Ovary (tissue), 3 donors: Measurements from ENCODE around the gene SLC24A4.

Source experiments
- EP300 ChIP-seq: sonication (generic); formaldehyde crosslinking; IDR thresholded peaks from one replicate; pipeline ENCODE4 v1.6.1; 2017; ENCODE audit warnings: antibody characterized with exemption
- POLR2A ChIP-seq: fragments of 450-650 bp; IDR thresholded peaks from one replicate; pipeline ENCODE4 v1.6.1; 2017; ENCODE audit warnings: antibody characterized with exemption, mild to moderate bottlenecking, moderate library complexity
- TF ChIP-seq, protein P1 (sequence below), 3 donors: fragments of 450-650 bp in 2 of 3; fragments of 200-600 bp in 1 of 3; IDR thresholded peaks; one replicate each; pipeline versions ENCODE4 v1.5.1 to v1.8.0; 2016 to 2022; ENCODE audit warnings: antibody characterized with exemption in 3 of 3, mild to moderate bottlenecking in 1 of 3
- donor health status: DM: no; HTN: no; CAD: no.

DNA sequence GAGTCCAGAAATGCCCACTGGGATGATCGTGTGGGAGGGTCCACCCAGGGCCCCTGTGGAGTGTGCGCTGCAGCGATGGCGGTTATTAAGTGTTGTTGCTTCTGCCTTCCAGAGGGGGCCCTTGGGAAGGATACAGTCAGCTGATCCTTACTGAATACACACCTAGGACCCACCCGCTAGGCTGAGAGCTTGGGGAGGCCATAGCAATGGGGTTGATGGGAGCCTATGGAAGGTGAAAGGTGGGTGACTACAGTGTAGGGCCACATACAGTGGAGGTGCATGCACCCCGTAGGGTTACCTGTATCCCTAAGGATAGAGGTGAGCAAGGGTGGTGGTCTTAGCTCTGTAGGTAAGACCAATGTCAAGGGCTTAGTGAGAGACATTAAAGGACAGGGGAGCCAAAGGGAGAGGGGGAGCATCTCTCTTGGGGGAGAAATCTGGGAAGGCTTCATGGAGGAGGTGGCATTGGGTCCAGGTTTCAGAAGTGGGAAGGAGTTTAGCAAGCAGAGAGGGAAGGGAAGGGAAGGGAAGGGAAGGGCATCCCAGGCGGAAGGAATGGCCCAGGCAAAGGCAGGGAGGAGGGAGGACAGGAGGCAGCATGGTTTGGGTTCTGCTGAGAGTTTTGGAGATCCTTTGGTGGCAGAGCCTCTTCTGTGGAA, 117.5 kb downstream of the SLC24A4 start:
- TF ChIP-seq POLR2A, result no peak
- TF ChIP-seq, protein P1, sequence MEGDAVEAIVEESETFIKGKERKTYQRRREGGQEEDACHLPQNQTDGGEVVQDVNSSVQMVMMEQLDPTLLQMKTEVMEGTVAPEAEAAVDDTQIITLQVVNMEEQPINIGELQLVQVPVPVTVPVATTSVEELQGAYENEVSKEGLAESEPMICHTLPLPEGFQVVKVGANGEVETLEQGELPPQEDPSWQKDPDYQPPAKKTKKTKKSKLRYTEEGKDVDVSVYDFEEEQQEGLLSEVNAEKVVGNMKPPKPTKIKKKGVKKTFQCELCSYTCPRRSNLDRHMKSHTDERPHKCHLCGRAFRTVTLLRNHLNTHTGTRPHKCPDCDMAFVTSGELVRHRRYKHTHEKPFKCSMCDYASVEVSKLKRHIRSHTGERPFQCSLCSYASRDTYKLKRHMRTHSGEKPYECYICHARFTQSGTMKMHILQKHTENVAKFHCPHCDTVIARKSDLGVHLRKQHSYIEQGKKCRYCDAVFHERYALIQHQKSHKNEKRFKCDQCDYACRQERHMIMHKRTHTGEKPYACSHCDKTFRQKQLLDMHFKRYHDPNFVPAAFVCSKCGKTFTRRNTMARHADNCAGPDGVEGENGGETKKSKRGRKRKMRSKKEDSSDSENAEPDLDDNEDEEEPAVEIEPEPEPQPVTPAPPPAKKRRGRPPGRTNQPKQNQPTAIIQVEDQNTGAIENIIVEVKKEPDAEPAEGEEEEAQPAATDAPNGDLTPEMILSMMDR (IDR thresholded peaks at IDR 0.05), result no peak
- no peak for TF ChIP-seq EP300
